HCT116 (cell line): Measurements from ENCODE around the gene CNTNAP2.

ENCODE experiments used
- CBX3 ChIP-seq: IDR thresholded peaks from 2 replicates; pipeline ENCODE4 v1.6.1; 2012; ENCODE audit warnings: low read depth
- CTCF ChIP-seq, 3 experiments: fragments of 200-600 bp in 1 of 3; sonication (generic) in 1 of 3; IDR thresholded peaks in 2 of 3; conservative IDR thresholded peaks in 1 of 3; 2 replicates each; pipeline ENCODE4 v1.5.1; 2012 to 2017; ENCODE audit warnings: low read depth in 2 of 3, low read length in 2 of 3, antibody characterized with exemption in 1 of 3, borderline replicate concordance in 1 of 3, control low read depth in 1 of 3, mild to moderate bottlenecking in 1 of 3, mixed read lengths in 1 of 3, mixed run types in 1 of 3, moderate library complexity in 1 of 3; ENCODE audit not compliant: insufficient read depth in 1 of 3
- REST ChIP-seq: IDR thresholded peaks from 2 replicates; pipeline ENCODE4 v1.6.1; 2012; ENCODE audit warnings: low read depth
- SIN3A ChIP-seq: IDR thresholded peaks from 2 replicates; pipeline ENCODE4 v1.6.1; 2012; ENCODE audit warnings: low read depth
- YY1 ChIP-seq: IDR thresholded peaks from 2 replicates; pipeline ENCODE4 v1.6.1; 2011; ENCODE audit warnings: low read length, low read depth, moderate library complexity, mild to moderate bottlenecking; ENCODE audit not compliant: insufficient replicate concordance; ENCODE audit errors: extremely low read depth

- TF ChIP-seq CBX3 = no peak
- TF ChIP-seq YY1 = no peak
- TF ChIP-seq SIN3A = no peak
- no peak for TF ChIP-seq CTCF (IDR thresholded peaks at IDR 0.05 in 2 of 3, conservative IDR thresholded peaks at IDR 0.05 in 1 of 3; ENCODE audit: borderline replicate concordance in 1 of 3, insufficient read depth in 1 of 3, low read depth in 2 of 3, low read length in 2 of 3)
- TF ChIP-seq REST = no peak
Measured at GRCh38 chr7:148204639-148205304, 2088.2 kb downstream of the CNTNAP2 start.
